Activated CD8-positive, alpha-beta memory T cell treated with anti-CD3 and anti-CD28 coated beads for 48 hours (primary cell): Measurements from ENCODE around the gene MBNL1.

ENCODE experiments used
- DNase-seq, 3 experiments: peaks; one replicate each; pipeline ENCODE4 v3.0.0-alpha.2; 2020; ENCODE audit warnings: low read depth in 2 of 3, low spot score in 2 of 3

MBNL1 gene

DNA sequence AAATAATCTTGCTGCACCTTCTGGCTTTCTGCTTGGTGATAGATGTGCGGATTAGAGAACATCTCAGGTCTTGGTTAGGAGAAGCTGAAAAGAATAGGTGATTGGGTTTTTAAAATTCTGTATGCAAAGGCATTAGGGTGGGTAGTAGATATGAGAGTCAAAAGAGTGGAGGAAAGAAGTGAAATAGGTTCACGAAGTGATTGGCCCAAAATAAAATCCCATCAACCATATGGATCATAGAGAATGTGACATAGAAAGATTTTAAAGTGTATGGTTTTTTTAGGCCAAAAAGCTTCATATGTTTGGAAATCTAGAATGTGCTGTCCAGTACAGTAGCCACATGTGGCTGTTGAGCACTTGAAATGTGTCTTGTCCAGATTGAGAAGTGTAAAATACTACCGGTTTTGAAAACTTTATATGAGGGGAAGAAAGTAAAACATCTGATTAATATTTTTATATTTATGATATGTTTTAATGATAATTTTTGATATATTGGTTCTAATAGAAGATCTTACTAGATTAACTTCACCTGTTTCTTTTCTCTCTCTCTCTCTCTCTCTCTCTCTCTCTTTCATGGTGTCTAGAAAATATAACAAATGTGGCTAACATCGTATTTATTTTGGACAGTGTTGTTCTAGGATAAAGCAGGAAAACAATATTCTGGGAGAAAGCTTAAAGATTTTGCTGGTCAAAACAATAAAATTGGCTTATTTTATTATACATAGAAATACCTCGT, 2.9 kb downstream of the MBNL1 start:
- no peak for DNase-seq

DNA sequence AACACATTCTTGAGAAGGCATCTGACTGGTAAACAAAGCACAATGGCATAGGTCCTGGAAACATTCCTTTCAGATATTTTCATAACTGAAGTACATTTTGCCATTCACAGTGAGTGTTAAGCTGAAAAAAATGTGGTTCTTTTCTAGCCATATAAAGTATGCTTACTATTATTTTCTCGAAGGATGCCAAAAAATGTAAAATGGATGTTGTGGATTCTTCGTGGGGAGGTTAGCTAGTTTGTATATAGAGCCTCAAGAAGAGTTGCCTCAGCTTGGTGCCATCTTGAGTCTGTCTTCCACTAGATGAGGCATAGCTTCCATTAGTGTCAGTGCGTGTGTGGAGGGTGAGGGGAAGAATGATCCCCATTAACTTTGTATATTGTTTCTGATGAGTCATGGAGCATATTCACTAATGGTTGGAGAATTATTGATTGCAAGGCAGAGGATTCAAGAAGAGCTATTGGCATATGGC, 4.1 kb downstream of the MBNL1 start:
- DNase-seq = no peak

DNA sequence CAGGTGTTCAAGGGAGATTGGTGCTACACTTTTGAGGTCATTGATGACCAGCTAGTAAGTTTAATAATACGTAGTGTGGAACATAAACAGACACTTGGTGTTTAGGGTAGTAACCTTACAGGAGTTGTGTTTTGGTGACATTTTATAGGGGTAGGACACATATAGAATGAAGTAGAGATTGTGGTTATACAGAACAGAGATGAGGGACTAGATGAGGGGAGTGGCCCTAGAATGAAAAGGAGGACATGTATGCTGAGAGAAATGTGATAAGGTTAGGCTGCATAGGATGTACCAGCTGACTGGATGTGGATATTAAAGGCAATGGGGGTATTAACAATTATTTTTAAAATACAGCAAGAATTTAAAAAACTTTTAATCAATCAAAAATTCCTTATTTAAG, 8.0 kb downstream of the MBNL1 start:
- DNase-seq = no peak

DNA sequence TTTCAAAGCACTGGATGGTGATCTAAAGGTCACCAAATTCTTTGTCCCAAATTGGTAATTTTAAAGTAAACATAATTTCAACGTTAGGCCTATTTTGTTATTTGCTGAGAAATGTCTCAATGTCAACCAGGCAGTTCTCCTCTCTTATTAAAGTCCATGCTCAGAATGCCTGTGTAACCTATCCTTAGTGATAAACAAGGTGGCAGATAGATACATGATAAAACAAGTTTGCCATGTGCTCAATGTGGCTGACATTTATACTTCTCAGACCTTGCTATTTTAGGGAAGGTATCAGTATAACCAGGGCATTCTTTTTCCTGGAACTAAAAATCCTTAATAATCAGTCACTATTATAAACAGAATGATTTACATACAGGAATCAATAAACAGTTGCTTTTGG, 8.5 kb downstream of the MBNL1 start:
- DNase-seq = no peak

DNA sequence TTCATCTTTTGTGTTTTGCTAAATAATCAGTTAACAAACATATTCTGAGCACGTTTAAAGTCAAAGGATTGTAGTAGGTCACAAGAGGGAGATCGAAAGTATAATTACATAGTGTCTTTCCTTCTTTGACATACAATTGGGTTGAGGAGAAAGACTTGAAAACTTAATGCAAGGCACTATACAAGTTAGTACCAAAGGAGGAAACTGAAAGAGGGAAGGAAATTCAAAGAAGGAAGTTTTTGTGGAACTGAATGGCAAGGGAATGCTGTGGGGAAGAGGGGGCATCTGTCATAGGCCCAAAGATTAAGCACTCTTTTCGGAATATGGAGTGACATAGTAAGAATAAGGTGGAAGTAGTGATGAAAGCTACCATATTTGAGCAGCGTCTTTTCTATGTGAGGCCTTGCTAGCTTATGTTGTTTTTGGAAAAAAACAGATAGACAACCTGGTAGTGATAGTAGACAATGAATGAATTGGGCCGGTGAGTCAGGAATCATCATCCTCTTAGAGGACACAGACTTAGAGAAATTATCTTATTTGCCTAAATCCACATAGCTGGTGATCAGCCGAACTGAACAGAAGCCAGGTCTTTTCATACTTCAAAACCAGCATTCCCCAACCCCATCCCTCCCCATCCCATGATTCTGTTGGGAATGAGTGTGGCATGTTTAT, 10.2 kb downstream of the MBNL1 start:
- DNase-seq = no peak

DNA sequence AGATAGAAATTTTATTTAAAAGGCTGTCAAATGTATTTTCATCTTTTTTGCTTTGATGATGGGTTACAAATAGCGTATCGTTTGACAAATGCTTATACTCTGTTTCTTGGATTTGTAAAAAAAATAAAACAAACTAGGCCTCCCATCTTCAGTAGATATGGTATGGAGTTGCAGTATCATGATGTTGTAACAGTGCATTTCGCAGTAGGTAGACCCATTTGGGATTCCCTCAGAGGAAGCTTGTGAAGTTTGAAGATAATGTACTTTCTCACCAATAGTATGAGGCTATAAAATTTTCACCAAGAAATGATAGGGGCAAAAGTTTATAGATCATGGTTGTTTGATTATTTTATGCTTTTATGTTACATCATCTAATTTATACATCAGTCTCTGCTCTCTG, 10.8 kb downstream of the MBNL1 start:
- DNase-seq = no peak

DNA sequence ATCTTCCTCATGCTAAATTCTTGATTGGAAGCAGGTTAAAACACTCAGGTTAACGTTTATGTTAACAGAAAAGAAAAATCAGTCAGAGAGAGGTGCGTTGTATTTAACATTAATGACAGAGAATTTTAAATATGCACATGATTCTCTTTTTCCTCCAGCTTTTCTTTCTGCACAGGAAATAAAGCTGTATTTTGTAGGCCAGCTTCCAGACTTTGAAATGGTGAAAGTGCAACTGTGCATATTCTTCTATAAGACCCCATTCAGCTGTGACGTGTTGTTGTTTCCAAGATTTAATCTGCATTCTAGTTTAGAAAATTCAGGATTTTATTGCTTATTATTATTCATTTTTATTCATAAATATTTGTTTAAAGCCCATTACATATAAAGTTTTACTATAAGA, 11.8 kb downstream of the MBNL1 start:
- no peak for DNase-seq

DNA sequence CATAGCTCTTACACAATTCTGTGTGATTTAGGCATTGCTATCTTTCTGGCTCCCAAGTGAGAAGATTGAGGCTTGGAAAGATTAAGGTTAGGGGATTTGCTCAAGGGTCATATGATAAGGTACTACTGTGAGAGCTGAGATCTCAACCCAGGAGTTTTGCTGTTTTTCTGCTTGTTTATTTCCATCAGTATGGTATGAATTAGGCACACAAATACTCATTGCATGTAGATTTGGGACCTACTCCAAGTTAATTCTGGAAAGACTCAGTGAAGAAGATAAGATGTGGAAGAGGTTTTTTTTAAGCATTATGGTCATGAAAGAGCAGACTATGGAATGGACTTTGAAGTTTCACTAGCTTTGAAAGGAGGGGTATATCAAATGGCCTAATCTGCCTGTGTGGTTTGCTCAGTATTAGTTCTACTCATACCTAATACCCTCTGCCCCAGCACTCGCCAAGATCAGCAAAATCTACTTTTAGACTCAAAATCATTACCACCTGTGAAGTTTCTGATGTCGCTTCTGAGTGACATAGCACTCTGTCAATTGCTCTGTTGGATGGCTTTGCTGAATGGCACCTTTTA, 12.5 kb downstream of the MBNL1 start:
- DNase-seq = no peak

DNA sequence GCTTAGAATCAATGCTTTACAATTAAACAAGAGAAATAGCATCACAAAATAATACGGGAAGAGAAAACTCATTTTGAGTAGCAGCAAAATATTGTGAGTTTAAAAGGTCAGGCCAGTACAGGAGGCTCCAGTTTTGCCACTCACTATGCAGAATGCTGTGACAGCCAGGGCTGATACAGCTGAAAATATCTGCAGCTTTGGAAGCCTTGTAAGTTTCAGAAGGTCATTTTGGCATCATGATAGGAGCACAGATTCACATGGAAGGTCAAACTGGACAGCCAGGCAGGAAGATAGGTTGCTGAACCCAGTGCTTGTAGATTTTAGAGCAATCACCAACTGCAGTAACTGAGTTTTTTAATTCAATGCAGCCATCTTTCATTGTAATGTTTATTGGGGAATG, 14.1 kb downstream of the MBNL1 start:
- DNase-seq = no peak

DNA sequence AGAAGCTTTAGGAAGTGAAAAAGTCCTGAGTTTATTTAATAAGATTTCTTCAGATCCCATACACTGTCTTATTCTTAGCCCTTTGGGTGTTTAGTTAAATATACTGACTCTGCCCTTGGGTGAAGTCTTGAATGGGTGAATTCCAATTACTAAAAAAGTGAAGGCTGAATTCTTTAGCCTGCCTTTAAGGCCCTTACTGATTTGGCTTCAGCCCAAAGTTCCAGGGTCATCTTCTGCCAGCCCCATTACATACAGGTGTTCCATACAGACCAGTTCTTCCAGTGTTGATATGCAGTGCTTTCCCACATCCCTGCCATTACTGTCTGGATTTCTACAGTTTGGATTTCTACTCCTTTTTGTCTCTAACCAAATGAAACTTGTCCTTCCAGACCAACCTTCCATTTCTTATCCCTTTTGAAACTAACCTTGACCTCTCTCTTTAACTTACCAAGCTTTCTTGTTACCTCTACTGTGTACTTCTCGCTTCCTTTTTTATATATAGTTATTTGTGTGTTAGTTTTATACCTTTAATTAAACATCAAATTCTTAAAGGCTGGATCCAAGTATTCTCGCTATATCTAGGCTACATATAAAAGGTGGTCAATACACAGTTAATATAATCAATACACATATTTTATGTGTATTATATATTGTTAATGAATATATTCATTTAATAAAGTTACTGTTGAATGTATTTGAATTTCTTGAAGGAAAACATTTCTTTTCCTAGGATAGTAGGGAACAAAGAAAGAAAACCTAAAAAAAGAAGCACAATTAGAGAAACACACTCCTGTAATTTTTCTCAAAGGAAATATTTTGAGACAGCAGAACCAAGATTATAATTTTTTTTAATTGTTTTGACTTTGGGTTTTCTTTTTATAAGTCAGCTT, 15.0 kb downstream of the MBNL1 start:
- no peak for DNase-seq

DNA sequence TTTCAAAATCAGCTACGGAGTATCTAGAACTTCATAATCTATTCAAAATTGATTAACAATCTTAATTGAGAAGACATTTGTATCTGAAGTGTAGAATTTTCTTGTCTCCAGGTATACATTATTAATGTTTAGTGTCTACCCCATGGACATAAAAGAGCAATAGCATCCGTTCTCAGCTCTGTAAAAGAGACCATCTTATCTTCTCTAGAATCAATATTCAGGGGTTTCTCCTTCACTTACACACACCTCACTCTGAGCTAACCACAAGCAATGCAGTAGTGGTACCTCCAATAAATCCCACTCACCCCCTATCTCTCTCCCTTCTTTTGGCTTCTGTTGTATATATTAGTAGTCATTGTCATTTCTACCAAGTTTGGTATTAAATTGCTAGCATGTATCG, 16.2 kb downstream of the MBNL1 start:
- DNase-seq = no peak

DNA sequence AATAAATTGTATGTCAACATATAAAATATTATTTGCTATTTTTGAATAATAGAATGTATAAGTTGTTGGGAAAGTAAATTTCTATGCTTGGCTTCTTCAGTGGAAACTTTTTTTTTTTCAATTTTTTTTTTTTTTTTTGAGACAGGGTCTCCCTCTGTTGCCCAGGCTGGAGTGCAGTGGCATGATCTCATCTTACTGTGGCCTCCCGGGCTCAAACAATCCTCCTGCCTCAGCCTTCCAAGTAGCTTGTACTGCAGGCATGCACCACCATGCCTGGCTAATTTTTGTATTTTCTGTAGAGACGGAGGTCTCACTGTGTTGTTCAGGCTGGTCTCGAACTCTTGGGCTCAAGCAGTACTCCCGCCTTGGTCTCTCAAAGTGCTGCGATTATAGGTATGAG, 16.8 kb downstream of the MBNL1 start:
- DNase-seq = no peak

DNA sequence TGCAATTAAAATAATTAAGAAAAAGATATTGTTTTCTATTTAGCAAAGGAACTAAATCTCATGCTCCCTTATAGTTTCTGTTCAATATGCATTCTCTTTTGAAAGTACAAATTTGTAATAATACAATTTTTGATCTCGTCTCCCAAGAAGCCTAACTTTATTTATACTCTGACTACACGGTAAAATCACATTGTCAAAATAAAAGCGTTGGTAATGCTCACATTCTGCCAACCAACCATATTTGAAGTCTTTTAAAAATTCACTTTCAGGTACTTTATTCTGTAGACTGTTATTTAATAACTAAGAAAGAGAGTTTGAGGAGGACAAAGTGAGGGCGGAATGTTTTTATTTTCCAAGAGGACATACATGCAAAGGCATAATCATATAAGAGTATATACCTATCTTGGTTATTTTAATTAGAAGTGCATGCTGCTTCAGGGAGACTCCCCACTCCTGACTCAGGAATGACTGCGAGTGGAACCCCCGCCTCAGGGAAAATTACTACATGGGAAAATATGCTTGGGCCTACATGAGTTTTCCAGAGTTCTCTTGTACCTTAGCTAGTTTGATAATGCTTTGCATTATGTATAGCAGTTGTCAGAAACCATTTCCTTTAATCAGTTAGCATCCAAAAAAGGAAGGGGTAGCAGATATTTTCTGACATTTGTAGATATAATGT, 19.3 kb downstream of the MBNL1 start:
- no peak for DNase-seq

DNA sequence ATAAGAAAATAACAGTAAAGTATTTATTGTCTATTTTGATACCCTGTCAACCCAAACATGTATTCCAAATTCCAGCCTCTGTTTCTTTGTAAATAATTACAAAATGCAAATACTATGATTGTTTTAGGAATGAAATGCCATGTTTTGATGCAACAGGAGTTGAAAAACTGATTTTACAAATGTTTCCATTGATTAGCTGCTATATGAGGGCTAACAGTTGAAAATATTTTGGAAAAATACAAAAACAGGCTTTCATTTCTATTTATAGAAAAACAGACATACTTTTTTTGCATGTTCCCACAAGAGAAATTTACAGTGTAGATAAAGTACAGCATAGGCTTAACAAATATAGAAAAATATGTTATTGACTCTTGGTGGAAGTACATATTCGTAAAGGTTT, 20.0 kb downstream of the MBNL1 start:
- no peak for DNase-seq

DNA sequence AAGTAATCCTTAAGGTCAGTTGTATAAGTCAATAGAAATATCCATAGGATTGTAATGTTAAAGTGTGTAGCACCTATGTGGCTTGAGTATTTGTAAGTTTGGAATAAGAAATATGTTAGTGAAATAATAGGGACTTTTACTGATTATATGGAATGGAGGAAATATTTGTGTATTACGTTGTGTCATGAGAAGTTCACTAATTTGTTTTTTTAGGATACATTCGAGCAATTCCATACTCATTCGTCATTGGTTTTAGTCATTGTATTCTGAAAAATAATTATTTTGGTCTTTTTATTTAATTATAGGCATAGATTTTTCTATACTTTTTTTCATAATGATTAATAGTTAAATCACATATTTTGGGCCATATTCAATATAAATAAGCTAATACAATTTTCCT, 21.0 kb downstream of the MBNL1 start:
- no peak for DNase-seq

DNA sequence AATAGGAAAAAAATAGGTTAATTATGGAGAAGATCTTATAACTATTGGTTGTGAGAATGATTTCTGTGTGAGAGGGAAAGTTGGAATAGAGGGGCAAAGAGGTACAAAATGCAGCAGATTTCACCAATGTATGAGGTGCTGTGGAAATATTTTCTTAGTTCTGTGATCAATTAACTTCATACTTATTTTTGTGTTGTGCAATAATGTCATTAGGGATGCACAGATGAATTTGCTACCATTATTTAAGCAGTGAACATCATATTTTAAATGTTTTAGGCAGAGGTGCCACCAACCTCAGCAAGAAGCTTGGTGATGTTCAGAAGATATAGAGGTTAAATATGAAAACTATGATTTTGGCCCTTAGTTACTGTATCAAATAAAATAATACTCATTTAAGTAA, 21.6 kb downstream of the MBNL1 start:
- no peak for DNase-seq

DNA sequence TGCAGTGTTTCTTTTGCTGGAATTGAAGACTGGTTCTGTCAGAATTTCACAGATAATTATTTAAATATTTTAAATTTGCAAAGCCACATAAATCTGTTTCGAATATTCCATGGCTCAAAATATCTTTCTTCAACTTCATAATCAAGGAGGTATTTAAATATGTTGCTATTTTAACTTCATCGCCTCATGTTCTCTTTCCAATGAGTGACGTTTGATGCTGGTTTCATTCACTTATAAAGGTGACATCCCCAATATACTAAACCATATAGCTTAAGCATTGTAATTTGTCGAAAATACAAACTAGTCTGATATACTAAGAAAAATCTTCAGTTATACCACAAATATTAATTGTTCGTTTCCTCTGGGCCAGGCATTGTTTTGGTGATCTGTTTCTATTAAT, 22.5 kb downstream of the MBNL1 start:
- no peak for DNase-seq

DNA sequence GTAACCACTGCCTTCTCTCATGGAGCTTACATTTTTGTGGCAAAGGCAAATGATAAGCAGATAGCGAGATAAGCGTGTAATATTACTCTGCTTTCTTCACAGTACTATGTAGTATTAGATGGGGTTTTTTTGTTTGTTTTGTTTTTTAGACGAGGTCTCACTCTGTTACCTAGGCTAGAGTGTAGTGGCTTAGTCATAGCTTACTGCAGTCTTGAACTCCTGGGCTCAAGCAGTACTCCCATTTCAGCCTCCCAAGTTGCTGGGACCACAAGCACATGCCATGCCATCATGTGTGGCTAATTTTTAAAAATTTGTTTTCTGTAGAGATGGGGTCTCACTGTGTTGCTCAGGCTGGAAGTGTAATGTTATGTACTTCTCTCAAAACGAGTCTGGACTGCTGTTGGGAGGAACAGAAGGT, 22.9 kb downstream of the MBNL1 start:
- no peak for DNase-seq

DNA sequence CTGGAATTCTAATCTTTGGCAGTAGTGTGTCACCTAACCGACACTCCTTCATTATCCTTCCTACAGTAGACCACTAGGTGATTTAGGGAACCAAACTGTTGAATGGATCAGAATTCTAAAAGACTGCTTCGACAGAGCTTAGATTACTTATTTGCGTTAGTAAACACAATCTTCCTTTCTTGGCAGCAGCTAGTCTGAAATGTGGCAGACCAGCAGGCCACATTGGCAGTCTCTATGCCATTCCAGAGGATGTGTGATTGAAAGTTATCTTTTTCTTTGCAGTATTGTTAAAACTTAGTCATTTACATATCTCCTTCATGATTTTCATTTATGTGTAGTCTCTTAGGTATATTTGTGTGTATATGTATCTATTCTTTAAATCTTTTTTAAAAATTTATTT, 23.6 kb downstream of the MBNL1 start:
- DNase-seq = no peak

DNA sequence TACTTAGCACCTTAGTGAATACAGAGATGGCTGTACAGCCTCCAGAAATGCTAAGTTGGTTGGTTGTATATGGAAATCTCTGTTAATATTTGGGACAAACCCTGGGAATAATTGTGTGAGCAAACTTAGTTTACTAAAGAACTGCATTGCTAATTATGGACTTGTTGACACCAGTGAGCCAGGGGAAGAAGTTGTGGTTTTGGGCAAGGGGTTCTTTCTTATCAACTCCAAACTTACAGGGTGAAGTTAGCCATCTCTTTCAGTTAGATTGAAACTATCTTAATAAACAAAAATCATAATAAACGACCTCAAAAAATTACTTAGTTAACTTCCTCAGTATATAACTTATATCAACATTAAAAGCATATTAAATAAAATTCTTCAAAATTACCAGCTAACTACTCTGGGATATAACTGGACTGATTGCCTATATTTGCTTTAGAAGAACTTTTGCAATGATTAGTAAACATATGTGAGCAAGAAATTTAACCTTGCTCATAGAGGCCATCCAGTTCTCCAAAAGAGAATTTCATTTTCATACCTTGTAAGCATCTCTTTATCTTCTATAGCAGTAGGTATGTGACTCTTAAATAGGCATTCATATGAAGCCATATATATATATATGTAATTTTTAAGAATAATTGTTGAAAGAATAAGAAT, 24.7 kb downstream of the MBNL1 start:
- no peak for DNase-seq

DNA sequence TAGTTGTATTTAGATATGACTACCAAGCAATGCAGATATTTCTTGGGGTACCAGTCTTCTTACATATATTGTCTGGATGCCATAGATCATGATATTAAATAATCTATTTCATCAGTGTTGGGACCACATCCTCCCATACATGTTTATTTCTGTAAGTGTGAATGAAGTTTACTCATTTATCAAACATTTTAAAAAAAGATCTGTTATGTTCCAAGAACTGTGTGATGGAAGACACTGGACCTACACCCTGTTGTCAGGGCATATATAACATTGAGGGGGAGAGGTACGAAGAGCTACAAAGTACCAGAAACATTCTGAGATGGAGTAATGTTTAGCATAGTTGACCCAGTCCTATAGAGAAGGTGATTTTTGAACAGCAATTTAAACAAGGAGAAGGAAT, 26.6 kb downstream of the MBNL1 start:
- DNase-seq = no peak
